K562 (cell line): ENCODE data around the gene BCL7C. TPM values are rescaled to one million over a fixed set of nuclear protein-coding genes. Genes with fewer than 3 reads are reported as not detected.
A peak's percentile ranks its signal among the peaks of the same experiment; 100 is the strongest.

Experiments used
- ATAC-seq: fragments of 200-7000 bp; cut with Tn5 transposase; 3 replicates; pipeline ENCODE4 v1.9.1; 2020; ENCODE audit warnings: moderate library complexity
- BruUV-seq: library from RNA; stranded (reverse); fragments of 400-500 nt; replicated peaks from 2 replicates; lab custom pipeline; 2021; lab: Mats Ljungman, UMichigan
- CTCF ChIA-PET: fragments of 300-600 bp; formaldehyde crosslinking; extraction: SDS; loops from one replicate; lab custom pipeline; 2021; ENCODE audit warnings: low intra/inter-chr PET ratio; lab: Yijun Ruan, JAX
- POLR2A ChIA-PET: fragments of 300-600, 350-650 bp; sonication (Branson Sonifier 250); formaldehyde crosslinking; extraction: SDS; loops from one replicate; lab custom pipeline; 2021; ENCODE audit warnings: antibody characterized with exemption, inconsistent platforms; lab: Yijun Ruan, JAX
- DNase-seq, 4 experiments: peaks; one replicate each; pipeline versions ENCODE4 v3.0.0 to v3.0.0-alpha.2; 2011 to 2018; ENCODE audit warnings: low spot score in 3 of 4, mixed read lengths in 3 of 4; ENCODE audit errors: extremely low read depth in 1 of 4
- FAIRE-seq: peaks from 2 replicates; lab custom pipeline; 2011; peaks lifted over from hg19 to GRCh38; lab: Jason Lieb, UNC
- H2AFZ ChIP-seq: 2 replicates; pipeline ENCODE4 v1.6.0; 2011; ENCODE audit warnings: low read depth, low read length, control low read depth, inconsistent platforms
- H3K27ac ChIP-seq: fragments of 200-600 bp; 3 replicates; pipeline ENCODE4 v1.8.0; 2011; ENCODE audit warnings: low read depth, mild to moderate bottlenecking, control low read depth, inconsistent platforms, low read length, moderate library complexity, mixed read lengths; ENCODE audit errors: extremely low read depth
- H3K27me3 ChIP-seq, 2 experiments: fragments of 300-600 bp in 1 of 2; 2 replicates in 1 of 2; 3 replicates in 1 of 2; pipeline versions ENCODE4 v1.6.0 to v1.8.0; 2011; ENCODE audit warnings: inconsistent platforms in 2 of 2, low read length in 2 of 2, mild to moderate bottlenecking in 1 of 2, mixed read lengths in 1 of 2, moderate library complexity in 1 of 2; ENCODE audit not compliant: control insufficient read depth in 2 of 2, insufficient read depth in 2 of 2
- H3K36me3 ChIP-seq: fragments of 300-600 bp; 3 replicates; pipeline ENCODE4 v1.8.0; 2011; ENCODE audit warnings: mild to moderate bottlenecking, low read length, inconsistent platforms; ENCODE audit not compliant: control insufficient read depth, insufficient read depth
- H3K4me1 ChIP-seq, 2 experiments: fragments of 200-600 bp in 1 of 2; replicated peaks in 1 of 2; 2 replicates in 1 of 2; 3 replicates in 1 of 2; pipeline versions ENCODE4 v1.5.1 to v1.8.0; 2011; ENCODE audit warnings: inconsistent platforms in 2 of 2, low read length in 2 of 2, mild to moderate bottlenecking in 1 of 2, mixed read lengths in 1 of 2, moderate library complexity in 1 of 2; ENCODE audit not compliant: control insufficient read depth in 2 of 2, insufficient read depth in 2 of 2
- H3K4me2 ChIP-seq: 2 replicates; pipeline ENCODE4 v1.6.1; 2011; ENCODE audit warnings: low read length, control low read depth, inconsistent platforms, mixed read lengths; ENCODE audit not compliant: insufficient read depth
- H3K4me3 ChIP-seq: fragments of 200-600 bp; sonication (generic), shearing (Covaris generic); 2 replicates; pipeline ENCODE4 v1.5.1; 2016; ENCODE audit warnings: control low read depth, inconsistent platforms
- H3K79me2 ChIP-seq: fragments of 200-600 bp; 3 replicates; pipeline ENCODE4 v1.8.0; 2011; ENCODE audit warnings: low read length, inconsistent platforms; ENCODE audit not compliant: control insufficient read depth, insufficient read depth
- H3K9ac ChIP-seq, 2 experiments: 2 replicates each; pipeline versions ENCODE4 v1.6.0 to v1.6.1; 2011; ENCODE audit warnings: low read depth in 2 of 2, low read length in 2 of 2, control low read depth in 1 of 2, inconsistent platforms in 1 of 2, mild to moderate bottlenecking in 1 of 2, mixed read lengths in 1 of 2; ENCODE audit not compliant: insufficient read depth in 1 of 2
- H3K9me1 ChIP-seq: one replicate; pipeline ENCODE4 v1.6.0; 2011; ENCODE audit warnings: inconsistent platforms, mild to moderate bottlenecking, low read length, moderate library complexity; ENCODE audit not compliant: control insufficient read depth, insufficient read depth
- H3K9me3 ChIP-seq: replicated peaks from 2 replicates; pipeline ENCODE4 v1.5.1; 2011; ENCODE audit warnings: low read depth, low read length, inconsistent platforms; ENCODE audit not compliant: control insufficient read depth, insufficient read depth
- H4K20me1 ChIP-seq: replicated peaks from 2 replicates; pipeline ENCODE4 v1.6.1; 2011; ENCODE audit warnings: low read length, inconsistent platforms, mixed read lengths; ENCODE audit not compliant: control insufficient read depth, insufficient read depth
- CEBPG ChIP-seq, 3 experiments: fragments of 200-800 bp in 1 of 3; sonication (Bioruptor generic) in 1 of 3; sonication (generic) in 1 of 3; formaldehyde crosslinking in 1 of 3; IDR thresholded peaks in 2 of 3; conservative IDR thresholded peaks in 1 of 3; 2 replicates each; pipeline versions ENCODE4 v1.6.1 to v1.8.0; 2016 to 2022; ENCODE audit warnings: missing compliant biosample characterization in 2 of 3, missing genetic modification characterization in 2 of 3, mild to moderate bottlenecking in 1 of 3, missing genetic modification reagents in 1 of 3
- HNRNPUL1 ChIP-seq: fragments of 200-400 bp; formaldehyde crosslinking; IDR thresholded peaks from 2 replicates; pipeline ENCODE4 v1.6.1; 2017; ENCODE audit warnings: low read length
- ID3 ChIP-seq, 2 experiments: fragments of 250-450 bp in 1 of 2; fragments of 450-650 bp in 1 of 2; sonication (Bioruptor Pico) in 1 of 2; IDR thresholded peaks; 2 replicates each; pipeline versions ENCODE4 v1.6.1 to v1.8.0; 2016 to 2021; ENCODE audit warnings: mild to moderate bottlenecking in 2 of 2, moderate library complexity in 2 of 2, missing compliant biosample characterization in 1 of 2, missing genetic modification characterization in 1 of 2
- KDM1A ChIP-seq, 2 experiments: fragments of 450-650 bp; IDR thresholded peaks; 2 replicates each; pipeline ENCODE4 v1.6.1; 2016; ENCODE audit warnings: mild to moderate bottlenecking in 2 of 2
- SNIP1 ChIP-seq: fragments of 450-650 bp; IDR thresholded peaks from 2 replicates; pipeline ENCODE4 v1.7.1; 2017; ENCODE audit warnings: low read depth, mild to moderate bottlenecking
- WGBS: fragments of 100-300 bp; shearing (Covaris generic); methylation state at CpG from one replicate; pipeline ENCODE4 v1.1.6; 2016; ENCODE audit warnings: low coverage, mixed read lengths; ENCODE audit not compliant: insufficient coverage; ENCODE audit errors: missing lambda C conversion rate; 5-methylcytosine and 5-hydroxymethylcytosine counted together
- in situ Hi-C: fragments of 300-500 bp; cut with MboI; formaldehyde crosslinking; loops from 4 replicates; pipeline ENCODE4 v1.15.0; 2018; ENCODE audit warnings: inconsistent platforms, mixed read lengths
- intact Hi-C: fragments of 100-400 bp; cut with micrococcal nuclease; formaldehyde crosslinking; loops from 2 replicates; pipeline ENCODE4 v1.14.2; 2022
- polyA plus RNA-seq, 8 experiments: library from polyadenylated mRNA; depleted of rRNA in 4 of 8; stranded (reverse) in 5 of 8; unstranded in 3 of 8; fragments of >200 nt; fragmentation: Nextera tagmentation in 2 of 8; fragmentation: Illumina TruSeq in 1 of 8; extraction: Ambion mirVana in 2 of 8; extraction: Trizol in 1 of 8; gene quantifications; 2 replicates each; pipeline versions ENCODE4 v1.2.1 to v1.2.3, GENCODE V29; 2011 to 2014; ENCODE audit warnings: inconsistent platforms in 1 of 8, missing spikeins in 1 of 8
- total RNA-seq, 7 experiments: library from RNA; depleted of rRNA in 6 of 7; stranded (reverse); fragments of >200 nt in 6 of 7; fragmentation: Illumina TruSeq in 2 of 7; extraction: Trizol in 2 of 7; gene quantifications; 2 replicates each; pipeline versions ENCODE4 v1.2.1 to v1.2.3, GENCODE V29; 2011 to 2021; ENCODE audit warnings: low replicate concordance in 1 of 7
- TF ChIP-seq, protein P1 (sequence below): fragments of 450-650 bp; IDR thresholded peaks from 2 replicates; pipeline ENCODE4 v1.6.1; 2016; ENCODE audit warnings: mild to moderate bottlenecking, moderate library complexity

Gene BCL7C
- total and polyA plus RNA-seq, 9 of the 15 experiments (the other 6 are each of a cell fraction or from before 2014, with no cell fraction given): 1.7 to 85.8 (median 19.6) TPM

DNA sequence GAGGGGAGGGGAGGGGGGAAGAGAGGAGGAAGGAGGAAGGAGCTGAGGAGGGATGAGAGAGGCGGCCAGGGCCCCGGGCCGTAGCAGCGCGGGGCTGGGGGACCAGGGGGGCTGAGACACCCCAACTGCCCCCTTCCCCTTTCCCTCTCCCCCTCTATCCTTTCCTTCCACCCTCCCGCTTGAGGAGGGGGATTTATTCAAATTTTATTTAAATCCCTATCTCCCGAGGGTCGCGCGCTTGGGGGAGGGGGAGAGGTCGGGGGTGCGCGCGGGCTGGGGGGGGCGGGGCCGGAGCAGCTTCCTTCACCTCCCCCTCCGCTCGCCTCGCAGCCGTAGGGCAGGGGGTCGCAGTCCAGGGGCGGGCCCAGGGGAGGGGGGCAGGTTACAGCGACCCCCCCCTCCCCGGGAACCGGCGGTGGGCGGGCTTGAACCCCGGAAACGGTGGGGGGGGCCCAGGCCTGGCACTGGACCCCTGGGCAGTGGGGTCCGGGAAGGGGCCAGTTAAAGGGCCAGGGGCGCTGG lies 29.7 kb upstream of the BCL7C start, which contains the start of gene FBXL19:
Gene FBXL19 (plus strand): TSS at position 19 of the 522 bp plus-strand sequence. CDS start 2,183 bp downstream, outside the sequence.
- CTCF ChIA-PET: no interaction called here
- no TSS peak for BruUV-seq
- no peak for TF ChIP-seq CEBPG (CRISPR knock-in tag; IDR thresholded peaks at IDR 0.05)
- no peak for TF ChIP-seq CEBPG (tag; conservative IDR thresholded peaks at IDR 0.05 in 1 of 2, IDR thresholded peaks at IDR 0.05 in 1 of 2)
- TF ChIP-seq KDM1A (IDR thresholded peaks at IDR 0.05): peak in 1 of 2 experiments; percentile 79; a peak in 2 of 4 replicates
- TF ChIP-seq ID3 (CRISPR knock-in tag; IDR thresholded peaks at IDR 0.05): no peak
- TF ChIP-seq ID3 (tag; IDR thresholded peaks at IDR 0.05): no peak
- TF ChIP-seq, protein P1, sequence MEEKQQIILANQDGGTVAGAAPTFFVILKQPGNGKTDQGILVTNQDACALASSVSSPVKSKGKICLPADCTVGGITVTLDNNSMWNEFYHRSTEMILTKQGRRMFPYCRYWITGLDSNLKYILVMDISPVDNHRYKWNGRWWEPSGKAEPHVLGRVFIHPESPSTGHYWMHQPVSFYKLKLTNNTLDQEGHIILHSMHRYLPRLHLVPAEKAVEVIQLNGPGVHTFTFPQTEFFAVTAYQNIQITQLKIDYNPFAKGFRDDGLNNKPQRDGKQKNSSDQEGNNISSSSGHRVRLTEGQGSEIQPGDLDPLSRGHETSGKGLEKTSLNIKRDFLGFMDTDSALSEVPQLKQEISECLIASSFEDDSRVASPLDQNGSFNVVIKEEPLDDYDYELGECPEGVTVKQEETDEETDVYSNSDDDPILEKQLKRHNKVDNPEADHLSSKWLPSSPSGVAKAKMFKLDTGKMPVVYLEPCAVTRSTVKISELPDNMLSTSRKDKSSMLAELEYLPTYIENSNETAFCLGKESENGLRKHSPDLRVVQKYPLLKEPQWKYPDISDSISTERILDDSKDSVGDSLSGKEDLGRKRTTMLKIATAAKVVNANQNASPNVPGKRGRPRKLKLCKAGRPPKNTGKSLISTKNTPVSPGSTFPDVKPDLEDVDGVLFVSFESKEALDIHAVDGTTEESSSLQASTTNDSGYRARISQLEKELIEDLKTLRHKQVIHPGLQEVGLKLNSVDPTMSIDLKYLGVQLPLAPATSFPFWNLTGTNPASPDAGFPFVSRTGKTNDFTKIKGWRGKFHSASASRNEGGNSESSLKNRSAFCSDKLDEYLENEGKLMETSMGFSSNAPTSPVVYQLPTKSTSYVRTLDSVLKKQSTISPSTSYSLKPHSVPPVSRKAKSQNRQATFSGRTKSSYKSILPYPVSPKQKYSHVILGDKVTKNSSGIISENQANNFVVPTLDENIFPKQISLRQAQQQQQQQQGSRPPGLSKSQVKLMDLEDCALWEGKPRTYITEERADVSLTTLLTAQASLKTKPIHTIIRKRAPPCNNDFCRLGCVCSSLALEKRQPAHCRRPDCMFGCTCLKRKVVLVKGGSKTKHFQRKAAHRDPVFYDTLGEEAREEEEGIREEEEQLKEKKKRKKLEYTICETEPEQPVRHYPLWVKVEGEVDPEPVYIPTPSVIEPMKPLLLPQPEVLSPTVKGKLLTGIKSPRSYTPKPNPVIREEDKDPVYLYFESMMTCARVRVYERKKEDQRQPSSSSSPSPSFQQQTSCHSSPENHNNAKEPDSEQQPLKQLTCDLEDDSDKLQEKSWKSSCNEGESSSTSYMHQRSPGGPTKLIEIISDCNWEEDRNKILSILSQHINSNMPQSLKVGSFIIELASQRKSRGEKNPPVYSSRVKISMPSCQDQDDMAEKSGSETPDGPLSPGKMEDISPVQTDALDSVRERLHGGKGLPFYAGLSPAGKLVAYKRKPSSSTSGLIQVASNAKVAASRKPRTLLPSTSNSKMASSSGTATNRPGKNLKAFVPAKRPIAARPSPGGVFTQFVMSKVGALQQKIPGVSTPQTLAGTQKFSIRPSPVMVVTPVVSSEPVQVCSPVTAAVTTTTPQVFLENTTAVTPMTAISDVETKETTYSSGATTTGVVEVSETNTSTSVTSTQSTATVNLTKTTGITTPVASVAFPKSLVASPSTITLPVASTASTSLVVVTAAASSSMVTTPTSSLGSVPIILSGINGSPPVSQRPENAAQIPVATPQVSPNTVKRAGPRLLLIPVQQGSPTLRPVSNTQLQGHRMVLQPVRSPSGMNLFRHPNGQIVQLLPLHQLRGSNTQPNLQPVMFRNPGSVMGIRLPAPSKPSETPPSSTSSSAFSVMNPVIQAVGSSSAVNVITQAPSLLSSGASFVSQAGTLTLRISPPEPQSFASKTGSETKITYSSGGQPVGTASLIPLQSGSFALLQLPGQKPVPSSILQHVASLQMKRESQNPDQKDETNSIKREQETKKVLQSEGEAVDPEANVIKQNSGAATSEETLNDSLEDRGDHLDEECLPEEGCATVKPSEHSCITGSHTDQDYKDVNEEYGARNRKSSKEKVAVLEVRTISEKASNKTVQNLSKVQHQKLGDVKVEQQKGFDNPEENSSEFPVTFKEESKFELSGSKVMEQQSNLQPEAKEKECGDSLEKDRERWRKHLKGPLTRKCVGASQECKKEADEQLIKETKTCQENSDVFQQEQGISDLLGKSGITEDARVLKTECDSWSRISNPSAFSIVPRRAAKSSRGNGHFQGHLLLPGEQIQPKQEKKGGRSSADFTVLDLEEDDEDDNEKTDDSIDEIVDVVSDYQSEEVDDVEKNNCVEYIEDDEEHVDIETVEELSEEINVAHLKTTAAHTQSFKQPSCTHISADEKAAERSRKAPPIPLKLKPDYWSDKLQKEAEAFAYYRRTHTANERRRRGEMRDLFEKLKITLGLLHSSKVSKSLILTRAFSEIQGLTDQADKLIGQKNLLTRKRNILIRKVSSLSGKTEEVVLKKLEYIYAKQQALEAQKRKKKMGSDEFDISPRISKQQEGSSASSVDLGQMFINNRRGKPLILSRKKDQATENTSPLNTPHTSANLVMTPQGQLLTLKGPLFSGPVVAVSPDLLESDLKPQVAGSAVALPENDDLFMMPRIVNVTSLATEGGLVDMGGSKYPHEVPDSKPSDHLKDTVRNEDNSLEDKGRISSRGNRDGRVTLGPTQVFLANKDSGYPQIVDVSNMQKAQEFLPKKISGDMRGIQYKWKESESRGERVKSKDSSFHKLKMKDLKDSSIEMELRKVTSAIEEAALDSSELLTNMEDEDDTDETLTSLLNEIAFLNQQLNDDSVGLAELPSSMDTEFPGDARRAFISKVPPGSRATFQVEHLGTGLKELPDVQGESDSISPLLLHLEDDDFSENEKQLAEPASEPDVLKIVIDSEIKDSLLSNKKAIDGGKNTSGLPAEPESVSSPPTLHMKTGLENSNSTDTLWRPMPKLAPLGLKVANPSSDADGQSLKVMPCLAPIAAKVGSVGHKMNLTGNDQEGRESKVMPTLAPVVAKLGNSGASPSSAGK: no peak
- TF ChIP-seq SNIP1: no peak
- TF ChIP-seq HNRNPUL1: no peak

More for the DNA sequence above, 29.7 kb upstream of the BCL7C start, which contains the start of gene FBXL19:
- intact Hi-C loops: loop anchor here (2.0 to 5.0 kb wide), 4 partner anchors 46 to 266 kb away; partner anchors contain the start of genes CFAP119, FBRS and RNF40
- no peak for DNase-seq
- Histone ChIP-seq H3K4me2 (peak within 1 kb of the TSS; percentile 100), H3K4me1 (peaks cover 3 to 52% of the 10 kb centered on the region in 2 experiments; a peak in 4 of 5 replicates), H3K9me1 (peaks cover 3% of the 10 kb centered on the region), H2AFZ (peak within 1 kb of the TSS; percentile 100), H3K9ac (peak within 1 kb of the TSS; percentile 93 to 99), H3K4me3 (peak within 1 kb of the TSS; percentile 85), H3K79me2 (peaks cover 17% of the 10 kb centered on the region), H3K36me3 (peaks cover 34% of the 10 kb centered on the region; the same call in 2 of the 3 replicates), H3K27ac (peak within 1 kb of the TSS; percentile 100), H4K20me1 (peaks cover 3% of the 10 kb centered on the region; the same call in 1 of the 2 replicates), H3K9me3 (no peaks in the 10 kb centered on the region), H3K27me3 (no peaks in the 10 kb centered on the region; a peak in 1 of 5 replicates)
- POLR2A ChIA-PET: interaction anchor here (1.5 kb wide), 1 partner anchor 256 kb away, joined by 5 read pairs; the partner anchor contains the start of gene FUS
- FAIRE-seq: no peak
- in situ Hi-C loops: loop anchor here (5.0 kb wide), 1 partner anchor 76 kb away; no protein-coding TSS in a partner anchor
- ATAC-seq: no peak
- no CpG with 5 or more reads among the region's 31 CpGs for WGBS
